Stimulated activated CD4-positive, alpha-beta T cell treated with anti-CD3 and anti-CD28 coated beads, Interleukin-2, amount 100 ng/mL, for 4 hours (primary cell): ENCODE measurements around the gene C3.

Source experiments
- DNase-seq: peaks from one replicate; pipeline ENCODE4 v3.0.0-alpha.2; 2020; ENCODE audit warnings: low read depth

C3 gene

DNA sequence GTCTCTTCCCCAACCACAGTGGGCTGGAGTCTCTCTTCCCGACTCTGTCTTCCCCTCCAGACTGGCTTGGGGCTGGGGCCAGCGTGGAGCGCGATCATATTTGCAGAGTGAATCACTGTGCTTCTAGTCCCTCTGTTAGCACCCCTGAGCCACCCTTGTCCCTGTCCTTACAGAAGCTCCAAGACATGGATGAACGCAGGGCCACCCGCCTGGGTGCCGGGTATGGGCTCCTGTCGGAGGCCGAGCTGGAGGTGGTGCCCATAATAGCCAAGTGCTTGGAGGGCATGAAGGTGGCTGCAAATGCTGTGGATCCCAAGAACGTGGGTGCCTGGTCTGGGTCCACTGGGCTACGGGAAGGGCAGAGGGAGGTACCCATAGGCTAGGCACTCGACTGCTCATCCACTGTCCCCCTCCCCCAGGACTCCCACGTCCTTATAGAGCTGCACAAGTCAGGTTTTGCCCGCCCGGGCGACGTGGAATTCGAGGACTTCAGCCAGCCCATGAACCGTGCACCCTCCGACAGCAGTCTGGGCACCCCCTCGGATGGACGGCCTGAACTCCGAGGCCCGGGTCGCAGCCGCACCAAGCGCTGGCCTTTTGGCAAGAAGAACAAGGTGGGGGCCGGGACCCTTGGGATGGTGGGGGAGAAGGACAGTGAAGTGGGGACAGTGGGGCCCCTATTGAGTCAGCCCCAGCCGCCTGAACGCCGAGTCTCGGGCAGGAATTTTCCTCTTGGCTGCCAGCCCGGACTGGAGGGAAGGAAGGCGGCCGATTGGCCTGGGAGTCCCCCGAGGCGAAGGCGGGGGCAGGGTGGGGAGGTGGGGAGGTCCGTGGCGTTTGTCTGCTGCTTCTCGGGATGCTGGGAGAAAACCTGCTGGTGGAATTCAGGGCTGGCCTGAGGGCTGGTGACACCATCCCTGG is 24.2 kb upstream of the C3 start:
- DNase-seq: no peak

GRCh38 chr19:6743714-6744380 is 23.4 kb upstream of the C3 start:
- DNase-seq: no peak

DNA sequence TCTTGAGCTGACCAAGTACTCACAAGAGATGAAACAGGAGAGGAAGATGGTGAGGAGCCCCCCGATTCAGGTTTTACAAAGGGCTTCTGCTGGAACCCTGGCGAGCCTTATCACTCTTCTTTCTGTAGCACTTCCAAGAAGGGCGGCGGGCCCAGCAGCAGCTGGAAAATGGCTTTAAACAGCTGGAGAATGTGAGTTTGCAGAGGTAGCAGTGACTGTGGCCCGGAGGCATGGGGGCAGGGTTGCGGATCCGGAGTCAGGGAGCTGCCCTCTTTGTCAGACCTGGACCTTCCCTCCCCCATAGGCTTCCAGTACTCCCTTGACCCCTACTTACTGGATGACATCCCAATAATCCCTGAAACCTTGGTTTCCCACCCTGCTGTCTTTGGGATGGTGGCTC is 22.6 kb upstream of the C3 start:
- no peak for DNase-seq

GRCh38 chr19:6740589-6741343 is 20.3 kb upstream of the C3 start:
- DNase-seq: no peak

- no peak for DNase-seq
Measured at GRCh38 chr19:6739883-6740588, 19.6 kb upstream of the C3 start.

GRCh38 chr19:6739390-6739882 is 19.0 kb upstream of the C3 start, which contains the start of gene TRIP10:
TSS of gene TRIP10 (plus strand) at chr19:6739680. CDS start at chr19:6739762, 82 bp downstream.
- DNase-seq: peak; percentile 75

DNA sequence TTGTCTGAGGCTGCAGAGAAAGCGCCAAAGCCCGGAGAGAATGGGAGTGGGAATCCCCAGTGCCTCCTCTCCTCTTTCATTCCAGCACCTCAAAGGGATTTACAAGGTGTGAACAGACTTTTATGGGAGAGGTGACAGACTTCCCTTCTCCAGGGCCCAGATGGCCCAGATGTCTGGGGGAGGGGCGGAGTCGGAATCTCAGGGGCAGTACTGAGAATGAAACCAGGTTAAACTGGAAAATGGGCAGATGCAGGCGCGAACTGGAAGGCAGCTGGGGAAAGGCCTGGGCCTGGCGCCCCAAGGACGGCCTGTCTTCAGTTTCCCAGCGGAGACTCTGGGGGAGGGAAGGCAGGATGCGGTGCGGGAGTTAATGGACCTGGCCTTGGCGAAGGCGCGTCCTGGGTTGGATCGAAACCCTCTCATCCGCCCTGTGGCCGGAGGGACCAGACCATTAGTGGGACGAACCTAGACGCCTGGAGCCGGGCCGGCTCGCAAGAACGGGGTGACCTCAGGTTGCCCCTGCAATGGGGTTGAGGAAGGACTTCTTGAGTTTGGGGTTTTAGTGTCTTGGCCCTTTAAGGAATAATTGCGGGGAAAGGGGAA is 18.4 kb upstream of the C3 start:
- no peak for DNase-seq

DNA sequence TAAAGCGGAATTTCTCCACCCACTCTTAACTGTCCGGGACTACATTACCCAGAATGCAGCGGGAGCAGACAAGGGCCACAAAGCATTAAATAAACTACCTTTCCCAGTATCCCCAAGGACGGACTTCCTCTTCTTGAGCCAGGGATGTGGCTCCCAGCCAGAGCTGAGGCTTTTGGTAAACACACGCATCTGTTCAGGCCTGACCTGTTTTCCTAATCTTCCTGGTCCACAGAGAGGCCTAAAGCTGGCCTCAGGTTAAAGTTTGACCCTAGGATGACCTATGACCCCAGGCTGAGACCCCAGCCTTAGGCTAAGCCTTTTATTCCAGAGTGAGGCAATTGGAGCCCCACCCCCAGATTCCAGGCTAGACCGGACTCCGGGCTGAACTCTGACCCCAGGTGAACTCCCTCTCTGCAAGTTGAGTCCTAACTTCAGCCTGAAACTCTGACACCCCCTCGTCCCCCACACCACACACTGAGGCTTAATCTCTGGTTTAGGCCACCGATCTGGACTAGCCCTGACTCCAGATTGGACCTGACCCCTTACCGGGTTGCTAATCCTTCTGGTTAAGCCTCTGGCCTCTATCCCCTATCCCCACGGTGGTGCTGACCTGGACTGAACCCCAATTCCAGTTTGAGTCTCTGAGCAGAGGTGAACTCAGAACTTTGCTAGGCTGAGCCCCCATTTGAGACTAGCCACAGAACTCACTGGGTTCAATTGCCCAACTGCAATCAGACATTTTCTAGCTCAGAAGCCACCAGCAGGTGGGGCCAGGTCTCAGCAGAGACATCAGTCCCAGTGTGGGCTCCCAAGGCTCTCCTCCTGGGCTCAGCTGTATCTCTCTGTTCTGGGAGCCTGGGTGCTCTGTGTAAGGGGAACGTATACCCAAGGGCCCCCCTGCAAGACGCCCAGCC is 17.7 kb upstream of the C3 start:
- DNase-seq: peak; percentile 71

DNA sequence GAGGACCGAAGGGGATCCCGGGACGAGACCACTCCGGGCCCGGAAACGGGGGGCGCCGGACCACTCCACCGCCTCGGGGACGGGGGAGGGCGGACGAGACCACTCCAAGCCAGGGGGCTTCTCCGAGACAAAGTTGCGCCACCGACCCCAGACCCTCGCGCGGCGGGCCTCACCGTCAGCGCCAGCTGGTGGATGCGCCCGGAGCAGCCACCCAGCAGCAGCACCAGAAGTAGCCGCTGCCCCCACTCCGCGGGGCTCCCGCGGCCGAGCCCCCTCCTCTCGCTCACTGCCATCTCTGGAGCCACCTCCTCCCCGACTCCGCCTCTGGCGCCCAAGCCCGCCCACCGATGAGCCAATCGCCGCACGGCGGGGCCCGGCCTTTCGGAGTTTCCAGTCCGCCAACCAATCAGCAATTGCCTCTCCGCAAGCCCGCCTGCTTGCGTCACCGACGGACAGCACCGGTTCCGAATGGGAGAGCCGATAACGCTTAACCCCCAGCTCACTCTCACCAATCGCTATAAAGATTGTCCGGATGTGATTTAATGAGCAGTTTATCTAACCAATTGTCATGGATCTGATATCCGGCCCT is 16.9 kb upstream of the C3 start, which contains the start of gene GPR108:
Gene GPR108, minus strand, starts transcription at position 297 of the 589 bp plus-strand sequence. Its CDS starts 4 bp downstream, at position 293.
- DNase-seq: peak; percentile 99

GRCh38 chr19:6736917-6737283 is 16.4 kb upstream of the C3 start:
- no peak for DNase-seq

GRCh38 chr19:6736169-6736916 is 15.9 kb upstream of the C3 start:
- DNase-seq: peak; percentile 50

GRCh38 chr19:6735181-6735911 is 14.9 kb upstream of the C3 start:
- DNase-seq: no peak

DNA sequence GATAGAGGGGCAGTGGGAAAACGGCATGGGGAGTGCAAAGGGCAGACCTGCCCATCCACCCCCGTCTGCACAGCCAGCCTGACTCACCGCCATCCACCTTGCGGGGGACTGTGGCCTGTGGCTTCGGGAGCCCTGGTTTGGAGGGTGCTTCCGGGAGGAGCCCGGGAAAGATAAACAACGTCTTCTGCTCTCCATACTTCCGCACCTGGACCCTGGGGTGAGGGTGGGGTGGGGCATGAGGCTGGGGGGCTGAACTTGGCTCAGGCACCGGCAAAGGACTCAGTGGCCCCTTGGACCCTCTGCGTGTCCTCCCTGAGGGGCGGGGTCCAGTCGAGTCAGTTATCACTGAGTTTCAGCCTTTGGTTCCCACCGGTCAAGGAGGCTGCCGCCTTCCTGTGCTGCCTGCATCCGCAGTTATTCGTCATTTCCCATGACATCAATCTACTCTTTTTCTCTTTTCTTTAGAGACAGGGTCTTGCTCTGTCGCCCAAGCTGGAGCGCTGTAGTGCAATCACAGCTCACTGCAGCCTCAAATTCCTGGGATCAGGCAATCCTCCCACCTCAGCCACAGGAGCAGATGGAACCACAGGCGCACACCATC is 13.7 kb upstream of the C3 start:
- DNase-seq: no peak

DNA sequence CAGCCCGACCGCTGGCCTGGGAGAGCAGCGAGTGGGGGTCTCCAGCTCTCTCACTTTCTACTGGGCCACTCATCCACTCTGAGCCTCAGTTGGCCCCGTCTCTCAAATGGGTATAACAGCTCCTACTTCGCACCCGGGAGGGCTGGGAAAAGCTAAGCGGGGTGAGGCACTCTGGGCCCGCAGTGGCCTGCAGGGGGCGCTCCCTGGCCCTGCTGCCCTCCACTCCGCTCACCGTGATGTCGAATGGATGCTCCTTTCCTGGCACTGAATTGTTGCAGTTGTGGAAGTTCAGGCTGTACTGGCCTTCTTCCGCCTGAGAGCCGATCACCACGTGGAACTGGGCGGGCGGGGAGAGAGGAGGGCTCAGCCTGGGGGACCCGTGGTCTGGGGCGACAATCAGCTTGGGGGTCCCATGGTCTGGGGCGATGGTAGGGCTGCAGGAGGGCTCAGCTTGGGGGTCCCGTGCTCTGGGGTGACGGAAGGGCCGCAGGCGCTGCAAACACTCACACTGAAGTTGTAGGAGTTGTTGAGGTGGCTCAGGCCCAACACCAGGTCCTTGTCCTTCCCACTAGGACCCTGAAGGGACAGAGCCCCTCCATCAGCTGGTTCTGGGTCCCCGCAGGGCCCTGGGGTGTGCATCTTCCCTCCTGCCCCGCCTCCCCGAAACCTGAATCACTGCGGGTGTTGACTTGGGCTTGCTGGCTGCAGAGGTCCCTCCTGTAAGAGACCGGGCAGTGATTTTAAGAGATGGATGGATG is 13.1 kb upstream of the C3 start:
- DNase-seq: no peak

- no peak for DNase-seq
Measured at GRCh38 chr19:6732803-6733337, 12.4 kb upstream of the C3 start.

GRCh38 chr19:6731822-6732221 is 11.4 kb upstream of the C3 start:
- no peak for DNase-seq
